Measurements from ENCODE around the gene GYS2. TPM values are rescaled to one million over a fixed set of nuclear protein-coding genes. Genes with fewer than 3 reads are reported as not detected.
"Not testable (repeated sequence)": the region's sequence is repeated elsewhere in the genome, so short reads cannot be mapped to it uniquely, and the experiment has no call there.

GYS2 gene
- total RNA-seq, 1 experiment from 2014 or later = 0.47 TPM

- Mint-ChIP-seq H3K27me3 (ENCODE audit: insufficient read depth, unreplicated experiment) (no peaks in the 10 kb centered on the region), H3K4me1 (ENCODE audit: insufficient read depth, unreplicated experiment) (no peaks in the 10 kb centered on the region), H3K9me3 (ENCODE audit: unreplicated experiment) (no peaks in the 10 kb centered on the region), H3K27ac (ENCODE audit: low read depth, unreplicated experiment) (no peak overlapping the region), H3K4me3 (ENCODE audit: unreplicated experiment) (no peak overlapping the region), H3K36me3 (ENCODE audit: insufficient read depth, unreplicated experiment) (no peaks in the 10 kb centered on the region)
- intact Hi-C loops (cut with micrococcal nuclease) = no loop called here
- no TSS peak for BruUV-seq (replicated peaks)
- no peak for DNase-seq (ENCODE audit: unreplicated experiment)
- ChIA-PET POLR2A (no interaction called here), CTCF (interaction anchor here (0.8 to 1.8 kb wide), 2 partner anchors 81 to 104 kb away, joined by 4 to 8 read pairs; no protein-coding TSS in a partner anchor)
- TF ChIP-seq, protein P1, sequence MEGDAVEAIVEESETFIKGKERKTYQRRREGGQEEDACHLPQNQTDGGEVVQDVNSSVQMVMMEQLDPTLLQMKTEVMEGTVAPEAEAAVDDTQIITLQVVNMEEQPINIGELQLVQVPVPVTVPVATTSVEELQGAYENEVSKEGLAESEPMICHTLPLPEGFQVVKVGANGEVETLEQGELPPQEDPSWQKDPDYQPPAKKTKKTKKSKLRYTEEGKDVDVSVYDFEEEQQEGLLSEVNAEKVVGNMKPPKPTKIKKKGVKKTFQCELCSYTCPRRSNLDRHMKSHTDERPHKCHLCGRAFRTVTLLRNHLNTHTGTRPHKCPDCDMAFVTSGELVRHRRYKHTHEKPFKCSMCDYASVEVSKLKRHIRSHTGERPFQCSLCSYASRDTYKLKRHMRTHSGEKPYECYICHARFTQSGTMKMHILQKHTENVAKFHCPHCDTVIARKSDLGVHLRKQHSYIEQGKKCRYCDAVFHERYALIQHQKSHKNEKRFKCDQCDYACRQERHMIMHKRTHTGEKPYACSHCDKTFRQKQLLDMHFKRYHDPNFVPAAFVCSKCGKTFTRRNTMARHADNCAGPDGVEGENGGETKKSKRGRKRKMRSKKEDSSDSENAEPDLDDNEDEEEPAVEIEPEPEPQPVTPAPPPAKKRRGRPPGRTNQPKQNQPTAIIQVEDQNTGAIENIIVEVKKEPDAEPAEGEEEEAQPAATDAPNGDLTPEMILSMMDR (IDR thresholded peaks at IDR 0.05; ENCODE audit: unreplicated experiment) = no peak
Observed at GRCh38 chr12:21599143-21599999, 5.3 kb downstream of the GYS2 start.

DNA sequence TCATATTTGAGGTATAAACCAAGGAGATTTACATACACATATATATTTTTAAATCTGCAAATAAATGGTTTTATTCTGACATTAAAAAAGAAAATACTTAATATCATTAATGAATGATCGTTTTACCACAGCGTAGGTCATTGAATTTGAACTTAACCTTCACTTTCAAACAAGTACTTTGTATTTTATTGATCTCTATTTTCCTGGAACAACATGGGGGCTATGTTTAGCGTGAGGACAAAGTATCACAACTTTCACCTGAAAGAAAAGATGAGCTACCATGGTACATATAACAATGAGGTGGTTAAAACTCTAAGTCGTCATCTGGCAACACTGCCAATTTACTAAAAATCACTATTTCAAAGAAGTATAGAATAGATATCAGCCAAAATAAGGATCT is 6.0 kb downstream of the GYS2 start:
- TF ChIP-seq, protein P1 (IDR thresholded peaks at IDR 0.05; ENCODE audit: unreplicated experiment) = no peak
- Mint-ChIP-seq H3K9me3 (ENCODE audit: unreplicated experiment) (no peaks in the 10 kb centered on the region), H3K27me3 (ENCODE audit: insufficient read depth, unreplicated experiment) (no peaks in the 10 kb centered on the region), H3K27ac (ENCODE audit: low read depth, unreplicated experiment) (no peak overlapping the region), H3K4me1 (ENCODE audit: insufficient read depth, unreplicated experiment) (no peaks in the 10 kb centered on the region), H3K4me3 (ENCODE audit: unreplicated experiment) (no peak overlapping the region), H3K36me3 (ENCODE audit: insufficient read depth, unreplicated experiment) (no peaks in the 10 kb centered on the region)
- BruUV-seq (replicated peaks) = no TSS peak
- ChIA-PET CTCF (interaction anchor here (1.8 kb wide), 1 partner anchor 82 kb away, joined by 8 read pairs; no protein-coding TSS in a partner anchor), POLR2A (interaction anchor here (0.6 to 1.5 kb wide), 2 partner anchors 39 to 97 kb away, joined by 3 to 4 read pairs; partner anchors contain the start of genes GOLT1B and RECQL)
- intact Hi-C loops (cut with micrococcal nuclease) = no loop called here
- no peak for DNase-seq (ENCODE audit: unreplicated experiment)

GRCh38 chr12:21595356-21595755 is 9.3 kb downstream of the GYS2 start:
- DNase-seq (ENCODE audit: unreplicated experiment); H3K4me3 Mint-ChIP-seq (ENCODE audit: unreplicated experiment); POLR2A ChIA-PET; intact Hi-C loops (cut with micrococcal nuclease); H3K27me3 Mint-ChIP-seq (ENCODE audit: insufficient read depth, unreplicated experiment); CTCF ChIA-PET; BruUV-seq (replicated peaks); H3K4me1 Mint-ChIP-seq (ENCODE audit: insufficient read depth, unreplicated experiment); H3K27ac Mint-ChIP-seq (ENCODE audit: low read depth, unreplicated experiment); H3K36me3 Mint-ChIP-seq (ENCODE audit: insufficient read depth, unreplicated experiment): not testable (repeated sequence)
- H3K9me3 Mint-ChIP-seq (ENCODE audit: unreplicated experiment) = peaks cover 18% of the 10 kb centered on the region

- TF ChIP-seq, protein P1 (IDR thresholded peaks at IDR 0.05; ENCODE audit: unreplicated experiment) = no peak
- CTCF ChIA-PET = no interaction called here
- Mint-ChIP-seq H3K9me3 (ENCODE audit: unreplicated experiment) (peaks cover 14% of the 10 kb centered on the region), H3K4me3 (ENCODE audit: unreplicated experiment) (no peak overlapping the region), H3K36me3 (ENCODE audit: insufficient read depth, unreplicated experiment) (no peaks in the 10 kb centered on the region), H3K27me3 (ENCODE audit: insufficient read depth, unreplicated experiment) (no peaks in the 10 kb centered on the region), H3K27ac (ENCODE audit: low read depth, unreplicated experiment) (no peak overlapping the region), H3K4me1 (ENCODE audit: insufficient read depth, unreplicated experiment) (peaks cover 4% of the 10 kb centered on the region)
- POLR2A ChIA-PET = no interaction called here
- no peak for DNase-seq (ENCODE audit: unreplicated experiment)
- intact Hi-C loops (cut with micrococcal nuclease) = no loop called here
- BruUV-seq (replicated peaks) = no TSS peak
Observed at GRCh38 chr12:21585485-21585884, 19.2 kb downstream of the GYS2 start.

- BruUV-seq (replicated peaks); H3K27ac Mint-ChIP-seq (ENCODE audit: low read depth, unreplicated experiment); H3K4me3 Mint-ChIP-seq (ENCODE audit: unreplicated experiment); POLR2A ChIA-PET; H3K27me3 Mint-ChIP-seq (ENCODE audit: insufficient read depth, unreplicated experiment); H3K36me3 Mint-ChIP-seq (ENCODE audit: insufficient read depth, unreplicated experiment); DNase-seq (ENCODE audit: unreplicated experiment); intact Hi-C loops (cut with micrococcal nuclease); H3K4me1 Mint-ChIP-seq (ENCODE audit: insufficient read depth, unreplicated experiment): not testable (repeated sequence)
- CTCF ChIA-PET = interaction anchor here (0.6 to 0.7 kb wide), 2 partner anchors 20 to 112 kb away, joined by 3 to 4 read pairs; no protein-coding TSS in a partner anchor
- peaks cover 14% of the 10 kb centered on the region for H3K9me3 Mint-ChIP-seq (ENCODE audit: unreplicated experiment)
Observed at GRCh38 chr12:21584403-21585182, 20.1 kb downstream of the GYS2 start.

All from MCF 10A (cell line).